SK-N-SH treated with all-trans-retinoic acid at 6 μM for 48 hours (cell line): Measurements from ENCODE around the gene LAMTOR2.

Experiments used
- ATAC-seq: fragments of 200-7000 bp; cut with Tn5 transposase; 3 replicates; pipeline ENCODE4 v1.9.1; 2020; ENCODE audit warnings: mild to moderate bottlenecking, moderate library complexity
- ARNTL ChIP-seq: fragments of 450-650 bp; formaldehyde crosslinking; IDR thresholded peaks from 2 replicates; pipeline ENCODE4 v1.5.0; 2020; ENCODE audit warnings: low read depth, mild to moderate bottlenecking, moderate library complexity, borderline replicate concordance
- CREB5 ChIP-seq: fragments of 250-450 bp; sonication (Bioruptor Pico); IDR thresholded peaks from 2 replicates; pipeline ENCODE4 v1.5.1; 2020; ENCODE audit warnings: low read depth, mild to moderate bottlenecking, moderate library complexity
- CSDC2 ChIP-seq: fragments of 250-450 bp; sonication (Bioruptor Pico); IDR thresholded peaks from 2 replicates; pipeline ENCODE4 v1.5.0; 2020; ENCODE audit warnings: mild to moderate bottlenecking, moderate library complexity
- CSRNP3 ChIP-seq: fragments of 250-450 bp; sonication (Bioruptor Pico); IDR thresholded peaks from 2 replicates; pipeline ENCODE4 v1.5.1; 2021; ENCODE audit warnings: mild to moderate bottlenecking, moderate library complexity
- ESRRG ChIP-seq: fragments of 250-450 bp; sonication (Bioruptor Pico); IDR thresholded peaks from 2 replicates; pipeline ENCODE4 v1.6.1; 2021; ENCODE audit warnings: mild to moderate bottlenecking
- OSR1 ChIP-seq: fragments of 250-450 bp; sonication (Bioruptor Pico); IDR thresholded peaks from 2 replicates; pipeline ENCODE4 v1.8.0; 2022; ENCODE audit warnings: moderate library complexity, mild to moderate bottlenecking, inconsistent platforms
- PATZ1 ChIP-seq: fragments of 250-450 bp; sonication (Bioruptor Pico); IDR thresholded peaks from 2 replicates; pipeline ENCODE4 v1.8.0; 2020; ENCODE audit warnings: mild to moderate bottlenecking, moderate library complexity, borderline replicate concordance
- POU6F1 ChIP-seq: fragments of 250-450 bp; sonication (Bioruptor Pico); IDR thresholded peaks from 2 replicates; pipeline ENCODE4 v1.8.0; 2021; ENCODE audit warnings: low read depth, mild to moderate bottlenecking, moderate library complexity, borderline replicate concordance
- RARB ChIP-seq: fragments of 250-450 bp; sonication (Bioruptor Pico); IDR thresholded peaks from 2 replicates; pipeline ENCODE4 v1.8.0; 2021; ENCODE audit warnings: mild to moderate bottlenecking, moderate library complexity
- TCF4 ChIP-seq: fragments of 250-450 bp; sonication (Bioruptor Pico); IDR thresholded peaks from 2 replicates; pipeline ENCODE4 v1.8.0; 2021; ENCODE audit warnings: mild to moderate bottlenecking, moderate library complexity, borderline replicate concordance
- TOX ChIP-seq: fragments of 250-450 bp; sonication (Bioruptor Pico); IDR thresholded peaks from 2 replicates; pipeline ENCODE4 v1.8.0; 2021; ENCODE audit warnings: mild to moderate bottlenecking, moderate library complexity, borderline replicate concordance
- ZC3H10 ChIP-seq: fragments of 250-450 bp; sonication (Bioruptor Pico); IDR thresholded peaks from 2 replicates; pipeline ENCODE4 v1.5.1; 2021; ENCODE audit warnings: mild to moderate bottlenecking, moderate library complexity
- ZFP3 ChIP-seq: fragments of 250-450 bp; sonication (Bioruptor Pico); IDR thresholded peaks from 2 replicates; pipeline ENCODE4 v1.5.0; 2020; ENCODE audit warnings: mild to moderate bottlenecking, moderate library complexity
- ZFP30 ChIP-seq: fragments of 450-650 bp; formaldehyde crosslinking; IDR thresholded peaks from 2 replicates; pipeline ENCODE4 v1.5.0; 2022; ENCODE audit warnings: mild to moderate bottlenecking, moderate library complexity
- ZNF565 ChIP-seq: fragments of 450-650 bp; formaldehyde crosslinking; conservative IDR thresholded peaks from 2 replicates; pipeline ENCODE4 v1.5.0; 2020; ENCODE audit warnings: low read depth, mild to moderate bottlenecking, moderate library complexity
- ZNF8 ChIP-seq: fragments of 450-650 bp; formaldehyde crosslinking; IDR thresholded peaks from 2 replicates; pipeline ENCODE4 v1.5.0; 2020; ENCODE audit warnings: mild to moderate bottlenecking, moderate library complexity

LAMTOR2 gene

GRCh38 chr1:156050376-156050775 is 4.2 kb upstream of the LAMTOR2 start:
- no peak for ATAC-seq
- no peak for TF ChIP-seq TOX (CRISPR knock-in tag)
- no peak for TF ChIP-seq POU6F1 (CRISPR knock-in tag)
- TF ChIP-seq ZFP30, result no peak
- no peak for TF ChIP-seq ZNF565 (CRISPR knock-in tag)
- TF ChIP-seq PATZ1, result no peak
- no peak for TF ChIP-seq ARNTL (CRISPR knock-in tag)
- TF ChIP-seq CSDC2, result no peak
- no peak for TF ChIP-seq OSR1 (CRISPR knock-in tag)
- TF ChIP-seq, all 23 proteins: peak for 0

- no peak for ATAC-seq
- TF ChIP-seq CSRNP3 (CRISPR knock-in tag) (no peak), ZFP3 (CRISPR knock-in tag) (no peak), ZC3H10 (CRISPR knock-in tag) (no peak), OSR1 (CRISPR knock-in tag) (no peak), CREB5 (CRISPR knock-in tag) (no peak), RARB (CRISPR knock-in tag) (no peak), PATZ1 (no peak), ZFP30 (no peak), TCF4 (CRISPR knock-in tag) (no peak), TOX (CRISPR knock-in tag) (no peak)
Measured at GRCh38 chr1:156051011-156051725, 3.4 kb upstream of the LAMTOR2 start.

- 0 out of 2 replicates have a peak, but pooled peaks have one; percentile 11 for TF ChIP-seq PATZ1
- TF ChIP-seq POU6F1 (CRISPR knock-in tag), result no peak
- peak; percentile 49; the same call in 1 of the 2 replicates for TF ChIP-seq ZNF8
- TF ChIP-seq ESRRG, result no peak
- TF ChIP-seq, all 23 proteins: peak for 2
- peak; percentile 60 for ATAC-seq
Measured at GRCh38 chr1:156052862-156053767, 1.5 kb upstream of the LAMTOR2 start.
